B cell (primary cell): ENCODE measurements around the gene ADAMTSL5. TPM values are rescaled to one million over a fixed set of nuclear protein-coding genes. Genes with fewer than 3 reads are reported as not detected.

Experiments used
- ATAC-seq: fragments of 200-7000 bp; cut with Tn5 transposase; one replicate; pipeline ENCODE4 v1.10.0; 2021; ENCODE audit warnings: low read depth, mild to moderate bottlenecking, moderate number of reproducible peaks, moderate library complexity
- CTCF ChIA-PET: fragments of 350-600 bp; sonication (Branson Sonifier 250); formaldehyde crosslinking; loops from one replicate; lab custom pipeline; 2021; ENCODE audit warnings: antibody characterized with exemption, inconsistent platforms; lab: Charles Lee
- POLR2A ChIA-PET: fragments of 350-600 bp; sonication (Branson Sonifier 250); formaldehyde crosslinking; loops from one replicate; lab custom pipeline; 2021; ENCODE audit warnings: antibody characterized with exemption; lab: Charles Lee
- DNase-seq: peaks from one replicate; pipeline ENCODE4 v3.0.0; 2013
- H2AFZ ChIP-seq: 2 replicates; pipeline ENCODE4 v1.6.1; 2012; ENCODE audit warnings: mild to moderate bottlenecking, low read depth, low read length; ENCODE audit not compliant: insufficient read depth, poor library complexity, severe bottlenecking
- H3K27ac ChIP-seq, 2 donors: 1 replicate in 1 of 2; 2 replicates in 1 of 2; pipeline ENCODE4 v1.5.1; 2012 to 2013; ENCODE audit warnings: low read length in 2 of 2, mild to moderate bottlenecking in 2 of 2, moderate library complexity in 1 of 2
- H3K27me3 ChIP-seq, 4 experiments: fragments of 200-600 bp in 1 of 4; sonication (generic) in 1 of 4; replicated peaks in 1 of 4; 1 replicate in 2 of 4; 2 replicates in 2 of 4; pipeline versions ENCODE4 v1.6.1 to v1.7.0; 2013 to 2016; ENCODE audit warnings: low read length in 3 of 4, mild to moderate bottlenecking in 2 of 4, mixed read lengths in 1 of 4, moderate library complexity in 1 of 4; ENCODE audit not compliant: insufficient read depth in 4 of 4, control insufficient read depth in 3 of 4; ENCODE audit errors: control extremely low read depth in 1 of 4
- H3K36me3 ChIP-seq, 2 experiments: replicated peaks in 1 of 2; 1 replicate in 1 of 2; 2 replicates in 1 of 2; pipeline versions ENCODE4 v1.6.1 to v1.7.1; 2013; ENCODE audit warnings: low read length in 1 of 2; ENCODE audit not compliant: insufficient read depth in 2 of 2, control insufficient read depth in 1 of 2; ENCODE audit errors: control extremely low read depth in 1 of 2, extremely low read depth in 1 of 2
- H3K4me1 ChIP-seq, 2 donors: fragments of 200-600 bp in 1 of 2; sonication (generic) in 1 of 2; 1 replicate in 1 of 2; 2 replicates in 1 of 2; pipeline versions ENCODE4 v1.5.1 to v1.6.1; 2013 to 2017; ENCODE audit warnings: low read length in 2 of 2; ENCODE audit not compliant: control insufficient read depth in 2 of 2, insufficient read depth in 2 of 2
- H3K4me2 ChIP-seq: replicated peaks from 2 replicates; pipeline ENCODE3; 2012; ENCODE audit warnings: mild to moderate bottlenecking, low read depth, low read length; ENCODE audit not compliant: poor library complexity, severe bottlenecking
- H3K4me3 ChIP-seq, 5 experiments: fragments of 200-600 bp in 1 of 5; sonication (generic) in 1 of 5; 1 replicate in 3 of 5; 2 replicates in 2 of 5; pipeline versions ENCODE4 v1.5.1 to v1.7.0; 2011 to 2016; ENCODE audit warnings: low read length in 4 of 5, mild to moderate bottlenecking in 4 of 5, low read depth in 2 of 5, control low read depth in 1 of 5, moderate library complexity in 1 of 5; ENCODE audit not compliant: insufficient read depth in 1 of 5; ENCODE audit errors: control extremely low read depth in 1 of 5, extremely low read depth in 1 of 5
- H3K79me2 ChIP-seq: fragments of 200-600 bp; sonication (generic); one replicate; pipeline ENCODE4 v1.6.0; 2016; ENCODE audit warnings: low read length; ENCODE audit not compliant: control insufficient read depth, insufficient read depth
- H3K9ac ChIP-seq: fragments of 200-600 bp; sonication (generic); 2 replicates; pipeline ENCODE4 v1.6.1; 2017; ENCODE audit warnings: mild to moderate bottlenecking, low read length, moderate library complexity
- H3K9me3 ChIP-seq, 3 donors: one replicate each; pipeline versions ENCODE4 v1.6.1 to v1.7.1; 2013; ENCODE audit warnings: low read length in 2 of 3; ENCODE audit not compliant: control insufficient read depth in 2 of 3, insufficient read depth in 1 of 3; ENCODE audit errors: control extremely low read depth in 1 of 3
- H4K20me1 ChIP-seq: 2 replicates; pipeline ENCODE4 v1.6.0; 2012; ENCODE audit warnings: mild to moderate bottlenecking, low read length; ENCODE audit not compliant: insufficient read depth, control insufficient read depth, poor library complexity, severe bottlenecking
- H3K27ac Mint-ChIP-seq: one replicate; pipeline ENCODE4 v1.8.0; 2021; ENCODE audit warnings: mixed read lengths
- H3K27me3 Mint-ChIP-seq: one replicate; pipeline ENCODE4 v1.8.0; 2021; ENCODE audit warnings: mixed read lengths
- H3K4me1 Mint-ChIP-seq: one replicate; pipeline ENCODE4 v1.8.0; 2021; ENCODE audit warnings: mixed read lengths
- H3K4me3 Mint-ChIP-seq: one replicate; pipeline ENCODE4 v1.8.0; 2021; ENCODE audit warnings: mixed read lengths
- H3K9me3 Mint-ChIP-seq: one replicate; pipeline ENCODE4 v1.8.0; 2022; ENCODE audit warnings: mixed read lengths; ENCODE audit not compliant: insufficient read depth
- EZH2 ChIP-seq: IDR thresholded peaks from 2 replicates; pipeline ENCODE4 v1.6.1; 2012; ENCODE audit warnings: borderline replicate concordance, low read depth, mild to moderate bottlenecking, moderate library complexity, low read length; ENCODE audit not compliant: insufficient read depth, poor library complexity, severe bottlenecking
- WGBS: methylation state at CpG from one replicate; pipeline ENCODE4 v1.1.5; 2013; ENCODE audit warnings: missing lambda C conversion rate; ENCODE audit not compliant: insufficient coverage; 5-methylcytosine and 5-hydroxymethylcytosine counted together
- intact Hi-C: fragments of 100-400 bp; cut with micrococcal nuclease; formaldehyde crosslinking; loops from one replicate; pipeline ENCODE4 v1.10.0; 2022
- polyA plus RNA-seq: library from polyadenylated mRNA; depleted of rRNA; stranded (reverse); fragments of >200 nt; gene quantifications from 2 replicates; pipeline ENCODE4 v1.2.3, GENCODE V29; 2012
- total RNA-seq, 2 donors: library from RNA; stranded (reverse); fragments of 120-200 nt in 1 of 2; gene quantifications; 1 replicate in 1 of 2; 2 replicates in 1 of 2; pipeline versions ENCODE4 v1.2.3 to v1.2.4, GENCODE V29; 2013 to 2022
- TF ChIP-seq, protein P1 (sequence below): fragments of 200-600 bp; IDR thresholded peaks from one replicate; pipeline ENCODE4 v1.8.0; 2022; ENCODE audit warnings: antibody characterized with exemption, mild to moderate bottlenecking

Gene ADAMTSL5
- total and polyA plus RNA-seq, 2 donors (not counting 1 experiment from before 2014, with no cell fraction given): 0.09 TPM; not detected in 1

DNA sequence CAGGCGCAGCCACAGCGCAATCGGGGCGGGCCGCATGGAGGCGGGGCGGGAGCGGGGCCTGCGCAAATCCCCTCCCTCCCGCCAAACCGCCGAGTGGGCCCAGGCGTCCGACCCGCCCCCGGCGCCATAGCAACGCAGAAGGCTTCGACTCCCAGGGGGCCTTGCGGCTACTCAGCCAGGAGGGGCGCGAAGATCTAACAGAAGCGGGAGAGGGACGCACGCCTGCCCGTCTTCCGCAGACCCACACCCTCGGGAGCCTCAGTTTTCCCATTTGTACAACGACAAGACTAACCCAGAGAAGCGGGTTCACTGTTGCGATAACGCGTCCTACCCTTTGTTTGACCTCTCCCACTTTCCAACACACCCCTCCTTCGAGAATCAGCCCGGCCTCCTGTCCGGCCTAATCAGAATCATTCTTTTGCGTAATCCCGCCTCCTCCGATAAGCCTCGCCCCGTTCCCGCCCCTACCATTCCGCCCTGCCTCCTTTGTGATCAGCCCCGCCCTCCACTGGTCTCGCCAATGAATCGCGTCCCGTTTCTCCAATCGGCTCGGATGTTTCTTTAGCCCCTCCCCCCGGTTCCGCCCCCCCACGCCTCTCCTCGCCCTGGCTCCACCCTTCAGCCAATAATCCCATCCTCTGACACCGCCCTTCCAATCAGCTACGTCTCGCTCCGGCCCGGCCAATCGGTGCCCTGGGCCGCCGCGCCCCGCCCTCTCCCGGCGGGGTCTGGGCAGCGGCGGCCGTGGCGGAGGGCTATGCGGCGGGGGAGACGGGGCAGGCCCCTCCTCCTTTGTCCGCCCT, 22.3 kb downstream of the ADAMTSL5 start, which contains the start of gene PCSK4:
Gene PCSK4 (minus strand): TSS at position 40 of the 803 bp plus-strand sequence. CDS start 4 bp downstream, at position 36.
- peak; percentile 99 for DNase-seq
- TF ChIP-seq EZH2: no peak
- TF ChIP-seq, protein P1, sequence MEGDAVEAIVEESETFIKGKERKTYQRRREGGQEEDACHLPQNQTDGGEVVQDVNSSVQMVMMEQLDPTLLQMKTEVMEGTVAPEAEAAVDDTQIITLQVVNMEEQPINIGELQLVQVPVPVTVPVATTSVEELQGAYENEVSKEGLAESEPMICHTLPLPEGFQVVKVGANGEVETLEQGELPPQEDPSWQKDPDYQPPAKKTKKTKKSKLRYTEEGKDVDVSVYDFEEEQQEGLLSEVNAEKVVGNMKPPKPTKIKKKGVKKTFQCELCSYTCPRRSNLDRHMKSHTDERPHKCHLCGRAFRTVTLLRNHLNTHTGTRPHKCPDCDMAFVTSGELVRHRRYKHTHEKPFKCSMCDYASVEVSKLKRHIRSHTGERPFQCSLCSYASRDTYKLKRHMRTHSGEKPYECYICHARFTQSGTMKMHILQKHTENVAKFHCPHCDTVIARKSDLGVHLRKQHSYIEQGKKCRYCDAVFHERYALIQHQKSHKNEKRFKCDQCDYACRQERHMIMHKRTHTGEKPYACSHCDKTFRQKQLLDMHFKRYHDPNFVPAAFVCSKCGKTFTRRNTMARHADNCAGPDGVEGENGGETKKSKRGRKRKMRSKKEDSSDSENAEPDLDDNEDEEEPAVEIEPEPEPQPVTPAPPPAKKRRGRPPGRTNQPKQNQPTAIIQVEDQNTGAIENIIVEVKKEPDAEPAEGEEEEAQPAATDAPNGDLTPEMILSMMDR: no peak
- CTCF ChIA-PET: interaction anchor here (0.8 to 1.3 kb wide), 3 partner anchors 15 to 321 kb away, joined by 3 to 4 read pairs (median 3); partner anchors contain the start of gene ATP8B3
- Mint-ChIP-seq H3K4me3 (peak within 1 kb of the TSS; percentile 90), H3K27me3 (no peaks in the 10 kb centered on the region), H3K9me3 (no peaks in the 10 kb centered on the region), H3K27ac (peak within 1 kb of the TSS; percentile 84), H3K4me1 (peaks cover 15% of the 10 kb centered on the region)
- ATAC-seq: peak; percentile 83
- Histone ChIP-seq H3K79me2 (no peaks in the 10 kb centered on the region), H3K9ac (peak within 1 kb of the TSS; percentile 71), H3K4me2 (peak within 1 kb of the TSS; percentile 99), H3K4me3 (peak within 1 kb of the TSS; percentile 39 to 71 (median 52)), H3K36me3 (no peaks in the 10 kb centered on the region), H3K27ac (peak within 1 kb of the TSS in 1 of 2 donors; percentile 14), H3K27me3 (peaks cover 0 to 7% (median 1%) of the 10 kb centered on the region in 4 experiments), H3K4me1 (peaks cover 14 to 17% of the 10 kb centered on the region in 2 donors), H3K9me3 (peaks cover 0 to 12% (median 0%) of the 10 kb centered on the region in 3 donors), H4K20me1 (no peaks in the 10 kb centered on the region), H2AFZ (peak within 1 kb of the TSS; percentile 82)
- POLR2A ChIA-PET: interaction anchor here (0.6 to 0.8 kb wide), 8 partner anchors 12 to 222 kb away, joined by 3 to 9 read pairs (median 4); partner anchors contain the start of gene CIRBP
- intact Hi-C loops: loop anchor here (1.0 to 2.0 kb wide), 8 partner anchors 11 to 322 kb away; partner anchors contain the start of genes ATP8B3, C19orf25, CIRBP and MBD3
- WGBS: under 1% methylated on average over 70 of the region's 74 CpGs
